Fibroblast of lung (primary cell): ENCODE results near the gene TMEM184A.

Source experiments
- EZH2 ChIP-seq: IDR thresholded peaks from 2 replicates; pipeline ENCODE4 v1.5.1; 2012; ENCODE audit warnings: low read length, control low read depth, mild to moderate bottlenecking; ENCODE audit errors: missing control alignments
- TF ChIP-seq, protein P1 (sequence below), 2 donors: IDR thresholded peaks in 1 of 2; conservative IDR thresholded peaks in 1 of 2; 1 replicate in 1 of 2; 2 replicates in 1 of 2; pipeline ENCODE4 v1.5.1; 2011 to 2012; ENCODE audit warnings: low read length in 2 of 2, control low read depth in 1 of 2, inconsistent platforms in 1 of 2, low read depth in 1 of 2, mild to moderate bottlenecking in 1 of 2

DNA sequence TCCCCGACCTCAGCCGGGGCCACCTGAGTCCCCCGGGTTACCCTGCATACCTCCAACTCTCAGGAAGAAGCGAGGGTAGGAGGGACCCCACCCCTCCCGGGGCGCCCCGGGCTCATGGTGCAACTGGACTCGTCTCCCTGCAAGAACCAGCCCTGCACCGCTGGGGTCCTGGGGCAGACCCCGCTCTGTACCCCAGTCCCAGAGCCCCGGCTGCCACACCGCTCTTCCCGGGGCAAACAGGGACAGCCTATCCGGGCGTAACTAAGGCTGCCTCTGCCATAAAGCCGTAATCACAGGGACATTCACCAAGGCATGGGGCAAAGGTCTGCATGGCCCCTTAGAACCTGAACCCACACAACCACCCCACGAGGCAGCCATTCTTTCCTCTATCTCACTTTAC lies 32.2 kb downstream of the TMEM184A start:
- TF ChIP-seq, protein P1, sequence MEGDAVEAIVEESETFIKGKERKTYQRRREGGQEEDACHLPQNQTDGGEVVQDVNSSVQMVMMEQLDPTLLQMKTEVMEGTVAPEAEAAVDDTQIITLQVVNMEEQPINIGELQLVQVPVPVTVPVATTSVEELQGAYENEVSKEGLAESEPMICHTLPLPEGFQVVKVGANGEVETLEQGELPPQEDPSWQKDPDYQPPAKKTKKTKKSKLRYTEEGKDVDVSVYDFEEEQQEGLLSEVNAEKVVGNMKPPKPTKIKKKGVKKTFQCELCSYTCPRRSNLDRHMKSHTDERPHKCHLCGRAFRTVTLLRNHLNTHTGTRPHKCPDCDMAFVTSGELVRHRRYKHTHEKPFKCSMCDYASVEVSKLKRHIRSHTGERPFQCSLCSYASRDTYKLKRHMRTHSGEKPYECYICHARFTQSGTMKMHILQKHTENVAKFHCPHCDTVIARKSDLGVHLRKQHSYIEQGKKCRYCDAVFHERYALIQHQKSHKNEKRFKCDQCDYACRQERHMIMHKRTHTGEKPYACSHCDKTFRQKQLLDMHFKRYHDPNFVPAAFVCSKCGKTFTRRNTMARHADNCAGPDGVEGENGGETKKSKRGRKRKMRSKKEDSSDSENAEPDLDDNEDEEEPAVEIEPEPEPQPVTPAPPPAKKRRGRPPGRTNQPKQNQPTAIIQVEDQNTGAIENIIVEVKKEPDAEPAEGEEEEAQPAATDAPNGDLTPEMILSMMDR (conservative IDR thresholded peaks at IDR 0.05 in 1 of 2, IDR thresholded peaks at IDR 0.05 in 1 of 2; ENCODE audit: low read depth in 1 of 2, low read length in 2 of 2), result no peak
- TF ChIP-seq EZH2, result no peak
